ENCODE results near the gene UBE3B.
"Not testable (repeated sequence)": the region's sequence is repeated elsewhere in the genome, so short reads cannot be mapped to it uniquely, and the experiment has no call there.

UBE3B gene

GRCh38 chr12:109473526-109474270 is 3.7 kb upstream of the UBE3B start:
- not testable (repeated sequence) for DNase-seq (ENCODE audit: low read depth)

DNA sequence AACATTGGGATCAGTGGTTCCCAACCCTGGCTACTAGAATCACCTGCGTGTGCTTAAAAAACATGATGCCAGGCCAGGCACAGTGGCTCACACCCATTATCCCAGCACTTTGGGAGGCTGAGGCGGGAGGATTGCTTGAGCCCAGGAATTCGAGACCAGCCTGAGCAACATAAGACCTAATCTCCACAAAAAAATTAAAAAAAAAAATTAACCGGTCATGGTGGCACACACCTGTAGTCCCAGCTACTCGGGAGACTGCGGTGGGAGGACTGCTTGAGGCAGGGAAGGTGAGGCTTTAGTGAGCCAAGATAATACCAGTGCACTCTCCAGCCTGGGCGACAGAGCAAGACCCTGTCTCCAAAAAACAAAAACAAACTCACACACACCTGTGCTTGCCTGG is 2.3 kb upstream of the UBE3B start:
- DNase-seq (ENCODE audit: low read depth) = no peak

GRCh38 chr12:109475993-109476806 is 1.2 kb upstream of the UBE3B start:
- no peak for DNase-seq (ENCODE audit: low read depth)

- no peak for DNase-seq (ENCODE audit: low read depth)
Observed at GRCh38 chr12:109476807-109477184, 638 bp upstream of the UBE3B start.

- DNase-seq (ENCODE audit: low read depth) = no peak
Observed at GRCh38 chr12:109477963-109478315, 505 bp downstream of the UBE3B start.

DNA sequence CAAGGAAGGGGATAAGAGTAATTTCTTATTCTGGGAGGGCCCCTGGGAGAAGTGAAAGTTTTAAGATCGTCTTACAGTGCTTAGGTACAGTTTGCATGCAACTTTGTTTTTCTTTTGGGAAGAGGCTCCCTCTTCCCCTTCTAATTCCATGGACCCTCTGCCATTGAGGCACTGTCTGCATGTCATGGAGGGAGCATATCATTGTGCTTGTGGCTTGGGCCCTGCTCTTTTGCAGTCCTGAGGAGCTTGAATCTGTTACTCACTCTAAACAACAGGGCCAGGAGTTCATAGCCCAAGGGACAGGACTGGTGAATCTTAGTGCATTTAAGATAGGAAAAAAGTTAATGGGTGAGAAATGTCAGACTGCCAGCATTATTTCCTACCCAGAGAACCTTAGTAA is 2.3 kb downstream of the UBE3B start:
- DNase-seq (ENCODE audit: low read depth) = no peak

DNA sequence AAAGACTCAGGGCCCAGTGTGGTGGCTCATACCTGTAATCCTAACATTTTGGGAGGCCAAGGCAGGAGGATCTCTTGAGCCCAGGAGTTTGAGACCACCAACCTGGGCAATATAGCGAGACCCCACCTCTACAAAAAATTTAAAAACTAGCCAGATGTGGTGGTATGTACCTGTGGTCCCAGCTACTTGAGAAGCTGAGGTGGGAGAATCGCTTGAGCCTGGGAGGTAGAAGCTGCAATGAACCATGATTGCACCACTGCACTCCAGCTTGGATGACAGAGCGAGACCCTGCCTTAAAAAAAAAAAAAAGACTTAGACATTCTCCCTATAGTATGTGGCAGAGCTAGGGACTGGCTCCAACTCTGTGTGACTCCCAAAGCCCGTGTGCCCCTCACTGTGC is 2.9 kb downstream of the UBE3B start:
- no peak for DNase-seq (ENCODE audit: low read depth)

DNA sequence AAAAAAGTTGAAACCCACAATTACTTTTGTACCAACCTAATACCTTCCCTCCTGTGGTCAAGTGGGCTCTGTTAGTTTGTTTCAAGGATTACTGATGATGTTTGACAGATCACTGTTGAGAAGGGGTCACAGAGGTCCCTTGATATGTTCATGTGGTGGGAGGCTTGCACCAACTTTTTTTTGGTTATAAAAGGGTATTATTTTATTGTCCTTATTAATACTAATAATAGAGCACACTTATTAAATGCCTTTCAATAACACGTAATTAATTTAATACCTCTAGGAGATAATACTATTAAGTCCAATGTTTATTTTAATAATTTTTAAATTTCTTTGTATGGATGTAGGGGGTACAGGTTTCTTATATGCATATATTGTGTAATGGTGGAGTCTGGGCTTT is 4.4 kb downstream of the UBE3B start:
- no peak for DNase-seq (ENCODE audit: low read depth)

- no peak for DNase-seq (ENCODE audit: low read depth)
Observed at GRCh38 chr12:109482491-109482890, 5.1 kb downstream of the UBE3B start.

GRCh38 chr12:109482894-109483293 is 5.5 kb downstream of the UBE3B start:
- no peak for DNase-seq (ENCODE audit: low read depth)

DNA sequence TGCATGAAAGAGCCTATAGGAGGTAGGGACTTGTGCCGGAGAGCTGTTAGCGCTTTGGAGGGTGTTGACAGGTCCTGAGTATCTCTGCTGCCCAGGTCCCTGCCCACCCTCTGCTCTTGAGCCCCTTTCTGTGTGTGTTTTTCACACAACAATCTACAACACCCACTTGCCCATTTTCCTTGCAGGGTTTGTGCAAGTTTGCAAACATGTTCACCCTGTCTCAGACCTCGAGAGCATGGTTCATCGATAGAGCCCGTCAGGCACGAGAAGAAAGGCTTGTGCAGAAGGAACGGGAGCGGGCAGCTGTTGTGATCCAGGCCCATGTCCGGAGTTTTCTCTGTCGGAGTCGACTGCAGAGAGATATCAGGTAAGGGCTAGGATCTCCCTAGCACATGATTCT is 5.9 kb downstream of the UBE3B start:
- no peak for DNase-seq (ENCODE audit: low read depth)

DNA sequence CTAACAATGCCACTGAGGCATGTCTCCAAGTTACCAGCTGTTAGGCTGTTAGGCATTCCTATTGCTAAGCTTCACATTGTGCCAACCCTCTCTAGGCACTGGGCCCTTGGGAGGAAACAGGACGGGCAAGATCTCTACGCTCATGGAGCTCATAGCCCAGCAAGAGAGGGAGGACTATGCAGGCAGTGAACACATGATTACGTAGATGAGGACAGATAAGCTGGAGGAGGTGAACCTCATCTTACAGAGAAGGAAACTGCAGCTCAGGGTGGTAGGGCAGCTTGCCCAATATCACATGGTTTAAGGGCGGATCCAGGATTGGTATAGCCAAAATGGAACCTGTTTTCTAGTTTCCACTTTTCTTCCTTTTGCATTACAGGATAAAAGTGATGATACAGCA is 7.8 kb downstream of the UBE3B start:
- no peak for DNase-seq (ENCODE audit: low read depth)

DNA sequence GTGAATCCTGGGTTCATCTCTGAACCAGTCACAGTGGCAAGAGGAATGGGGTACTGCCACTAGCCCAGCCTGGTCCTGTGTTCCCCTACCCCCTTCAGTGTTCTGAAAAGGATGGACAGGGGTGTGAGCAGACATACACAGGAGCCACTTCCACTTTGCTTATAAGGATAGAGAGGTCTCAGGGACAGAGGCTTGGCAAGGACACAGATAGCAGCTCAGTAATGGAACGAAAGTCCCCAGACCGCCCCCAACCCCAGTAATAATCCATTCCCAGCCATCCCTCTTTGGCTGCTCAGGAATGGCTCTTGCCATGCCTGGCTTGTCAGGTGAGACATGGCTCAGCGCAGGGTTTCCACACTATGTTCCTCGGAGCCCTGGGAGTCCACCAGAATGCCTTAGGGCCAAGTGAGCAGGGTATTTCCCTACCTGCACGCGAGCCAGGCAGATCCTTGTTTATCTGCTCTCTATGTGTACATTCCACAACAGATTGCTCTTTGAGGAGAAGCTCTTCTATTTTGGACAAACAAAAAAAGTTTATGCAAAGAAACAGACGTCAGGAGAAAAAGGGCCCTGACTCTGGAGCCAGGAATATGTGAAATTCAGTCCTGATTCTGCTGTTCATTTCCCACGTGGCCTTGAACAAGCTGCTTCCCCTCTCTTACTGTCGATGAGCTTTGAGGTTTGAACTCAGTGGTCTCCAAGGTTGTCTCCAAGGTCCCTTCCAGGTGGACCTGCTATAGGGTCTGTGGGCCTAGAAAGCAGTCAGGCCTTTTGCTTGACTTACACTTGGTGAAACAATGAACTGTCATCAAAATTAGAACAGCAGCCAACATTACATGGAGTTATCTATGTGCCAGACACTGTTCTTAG is 10.0 kb downstream of the UBE3B start:
- no peak for DNase-seq (ENCODE audit: low read depth)

GRCh38 chr12:109488051-109488665 is 10.7 kb downstream of the UBE3B start:
- no peak for DNase-seq (ENCODE audit: low read depth)

DNA sequence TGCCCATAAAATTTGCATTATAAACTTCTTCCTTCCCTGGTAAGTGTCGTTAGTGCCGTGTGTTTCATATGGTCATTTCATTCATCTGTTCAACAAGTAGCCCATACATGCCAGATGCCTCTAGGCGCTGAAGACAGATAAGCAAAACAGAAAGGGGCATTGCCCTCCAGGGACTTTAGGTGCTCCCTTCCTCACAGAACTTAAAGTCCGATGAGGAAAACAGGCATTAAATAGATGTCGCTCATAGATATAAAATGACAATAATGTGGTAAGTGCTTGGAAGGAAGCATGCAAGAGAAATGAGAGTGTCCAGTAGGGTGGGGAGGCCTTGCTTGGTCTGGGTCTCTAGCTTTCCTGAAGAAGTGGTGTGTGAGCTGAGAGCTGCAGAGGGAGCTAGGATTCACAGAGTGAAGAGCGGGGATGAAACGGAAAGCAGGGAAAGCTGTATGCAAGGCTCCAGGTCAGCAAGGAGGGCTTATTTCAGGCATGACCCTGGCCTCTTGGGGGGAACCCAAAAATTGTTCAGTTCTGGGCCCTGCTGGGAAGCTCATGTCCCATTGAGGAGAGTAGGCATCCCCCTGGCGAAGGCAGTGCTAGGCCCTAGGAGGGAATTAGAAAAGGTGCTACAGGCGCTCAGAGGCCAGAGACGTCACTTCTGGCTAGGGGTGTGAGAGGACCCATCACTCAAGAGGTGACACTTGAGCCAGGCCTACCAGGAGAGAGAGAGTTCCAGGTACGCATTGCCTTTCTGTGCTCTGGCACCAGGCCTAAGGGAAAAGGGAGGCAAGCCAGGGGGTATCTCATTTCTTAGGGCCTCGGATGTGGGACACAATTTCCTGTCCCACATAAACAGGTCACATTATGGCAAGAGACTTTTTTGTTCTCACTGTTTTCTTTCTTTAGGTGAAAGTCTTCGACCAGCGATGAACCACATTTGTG is 11.9 kb downstream of the UBE3B start:
- no peak for DNase-seq (ENCODE audit: low read depth)

DNA sequence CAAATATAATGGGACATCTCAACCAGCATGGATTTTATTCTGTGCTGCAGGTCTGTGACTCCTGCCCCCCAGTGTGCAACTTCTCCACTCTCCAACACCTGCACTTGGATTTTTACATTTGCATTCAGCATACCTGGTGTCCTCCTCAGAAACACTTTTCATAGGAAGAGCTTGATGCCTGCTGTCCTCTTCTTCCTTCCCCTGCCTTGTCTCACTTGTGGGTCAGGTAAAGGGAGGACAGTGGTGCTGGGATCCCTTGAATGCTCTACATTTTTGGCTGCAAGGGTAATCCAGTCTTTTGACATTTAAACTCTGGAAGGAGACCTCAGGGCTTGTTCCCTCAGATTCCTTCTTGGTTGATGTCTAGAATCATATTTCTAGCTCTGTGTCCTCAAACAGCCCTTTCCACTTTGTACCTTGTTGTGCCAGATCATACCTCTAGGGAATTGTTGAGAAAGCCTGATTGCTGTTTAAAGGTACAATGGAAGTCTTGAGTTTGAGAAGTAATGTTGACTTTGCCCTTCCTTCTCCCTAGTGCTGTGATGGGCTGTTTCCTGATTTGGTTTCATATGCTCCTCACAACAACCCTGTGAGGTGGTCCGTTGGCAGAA is 12.6 kb downstream of the UBE3B start:
- no peak for DNase-seq (ENCODE audit: low read depth)

- no peak for DNase-seq (ENCODE audit: low read depth)
Observed at GRCh38 chr12:109491671-109492070, 14.2 kb downstream of the UBE3B start.

DNA sequence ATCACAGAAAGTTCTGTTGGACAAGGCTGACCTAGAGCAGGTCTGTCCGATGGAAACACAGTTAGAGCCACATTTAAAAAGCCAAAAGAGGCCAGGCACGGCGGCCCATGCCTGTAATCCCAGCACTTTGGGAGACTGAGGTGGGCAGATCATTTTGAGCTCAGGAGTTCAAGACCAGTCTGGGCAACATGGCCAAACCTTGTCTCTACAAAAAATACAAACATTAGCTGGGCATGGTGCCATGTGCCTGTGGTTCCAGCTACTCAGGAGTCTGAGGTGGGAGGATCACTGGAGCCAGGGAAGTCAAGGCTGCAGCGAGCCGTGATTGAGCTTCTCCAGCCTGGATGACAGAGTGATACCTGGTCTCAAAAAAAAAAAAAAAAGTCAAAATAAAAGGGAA is 14.9 kb downstream of the UBE3B start:
- no peak for DNase-seq (ENCODE audit: low read depth)

DNA sequence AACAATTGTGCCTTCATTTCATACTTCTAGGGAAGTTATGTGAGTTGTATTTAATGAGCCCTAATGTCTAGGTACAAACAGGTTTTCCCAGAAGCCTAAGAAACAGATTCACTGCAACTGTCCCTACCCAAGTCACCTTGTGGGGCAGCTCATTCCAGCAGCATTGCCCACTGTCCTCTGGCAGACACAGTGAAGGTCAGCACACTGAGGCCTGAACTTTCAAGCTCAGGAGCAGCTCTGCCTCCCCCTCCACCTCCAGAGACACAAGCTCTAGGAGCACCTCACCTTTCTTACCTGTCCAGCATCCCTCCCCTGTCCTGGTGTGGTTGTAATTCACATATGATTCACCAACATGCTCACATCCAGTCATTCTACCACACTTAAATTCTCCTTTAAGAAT is 15.7 kb downstream of the UBE3B start:
- no peak for DNase-seq (ENCODE audit: low read depth)

- DNase-seq (ENCODE audit: low read depth) = no peak
Observed at GRCh38 chr12:109493938-109494337, 16.5 kb downstream of the UBE3B start.

Measured in activated gamma-delta T cell treated with anti-CD3 and anti-CD28 coated beads, Interleukin-2, amount 50 U/mL, for 16 hours (primary cell).